ENCODE measurements around the gene XYLB. TPM values are rescaled to one million over a fixed set of nuclear protein-coding genes. Genes with fewer than 3 reads are reported as not detected.

XYLB gene
- total RNA-seq, 1 experiment from 2014 or later: 6.6 TPM

DNA sequence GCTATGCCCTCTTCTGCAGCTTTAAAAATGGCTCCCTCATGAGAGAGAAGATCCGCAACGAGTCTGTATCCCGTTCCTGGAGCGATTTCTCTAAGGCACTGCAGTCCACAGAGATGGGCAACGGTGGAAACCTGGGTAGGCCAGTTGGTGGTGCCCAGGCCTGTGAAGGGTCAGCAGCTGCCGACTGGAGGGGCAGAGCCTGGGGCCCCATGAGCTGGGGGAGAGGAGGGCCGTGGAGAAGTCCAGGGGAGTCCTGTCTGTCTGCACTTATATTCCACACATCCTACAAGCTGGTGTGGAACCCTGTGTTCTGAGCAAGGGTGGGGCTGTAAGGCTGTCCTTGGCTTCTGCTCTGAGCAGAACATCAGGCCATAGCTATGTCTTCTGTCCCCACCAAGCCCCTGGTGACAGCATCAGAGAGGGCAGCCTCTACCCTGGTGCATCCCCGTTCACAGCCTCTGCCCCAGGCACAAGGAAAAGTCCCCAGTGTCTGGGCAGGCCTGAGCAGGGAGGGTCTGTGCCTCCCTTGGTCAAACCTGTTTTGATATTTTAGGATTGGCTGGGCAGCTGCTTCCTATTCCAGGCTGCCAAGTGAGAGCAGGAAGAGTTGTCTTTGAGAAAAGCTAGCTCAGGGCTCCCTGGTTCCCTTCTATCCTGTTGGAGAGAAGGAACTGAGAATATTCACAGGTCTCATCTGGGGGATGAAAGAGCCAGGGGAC is 29.7 kb downstream of the XYLB start:
- BruUV-seq (replicated peaks): no TSS peak
- no peaks in the 10 kb centered on the region for H3K27me3 ChIP-seq (ENCODE audit: control insufficient read depth, insufficient read depth, low read length)
- POLR2A ChIA-PET: interaction anchor here (0.6 kb wide), 1 partner anchor 364 kb away, joined by 5 read pairs; no protein-coding TSS in a partner anchor
- H3K36me3 ChIP-seq (ENCODE audit: control insufficient read depth, insufficient read depth, low read length): no peaks in the 10 kb centered on the region
- TF ChIP-seq, protein P1, sequence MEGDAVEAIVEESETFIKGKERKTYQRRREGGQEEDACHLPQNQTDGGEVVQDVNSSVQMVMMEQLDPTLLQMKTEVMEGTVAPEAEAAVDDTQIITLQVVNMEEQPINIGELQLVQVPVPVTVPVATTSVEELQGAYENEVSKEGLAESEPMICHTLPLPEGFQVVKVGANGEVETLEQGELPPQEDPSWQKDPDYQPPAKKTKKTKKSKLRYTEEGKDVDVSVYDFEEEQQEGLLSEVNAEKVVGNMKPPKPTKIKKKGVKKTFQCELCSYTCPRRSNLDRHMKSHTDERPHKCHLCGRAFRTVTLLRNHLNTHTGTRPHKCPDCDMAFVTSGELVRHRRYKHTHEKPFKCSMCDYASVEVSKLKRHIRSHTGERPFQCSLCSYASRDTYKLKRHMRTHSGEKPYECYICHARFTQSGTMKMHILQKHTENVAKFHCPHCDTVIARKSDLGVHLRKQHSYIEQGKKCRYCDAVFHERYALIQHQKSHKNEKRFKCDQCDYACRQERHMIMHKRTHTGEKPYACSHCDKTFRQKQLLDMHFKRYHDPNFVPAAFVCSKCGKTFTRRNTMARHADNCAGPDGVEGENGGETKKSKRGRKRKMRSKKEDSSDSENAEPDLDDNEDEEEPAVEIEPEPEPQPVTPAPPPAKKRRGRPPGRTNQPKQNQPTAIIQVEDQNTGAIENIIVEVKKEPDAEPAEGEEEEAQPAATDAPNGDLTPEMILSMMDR (IDR thresholded peaks at IDR 0.05): no peak
- TF ChIP-seq SIN3A (IDR thresholded peaks at IDR 0.05; ENCODE audit: borderline replicate concordance, insufficient read depth, low read depth, low read length) (no peak), TCF7L2 (IDR thresholded peaks at IDR 0.05; ENCODE audit: low read depth, low read length) (no peak), POLR2AphosphoS5 (IDR thresholded peaks at IDR 0.05; ENCODE audit: low read depth, low read length) (no peak)
- TF ChIP-seq, protein P2, sequence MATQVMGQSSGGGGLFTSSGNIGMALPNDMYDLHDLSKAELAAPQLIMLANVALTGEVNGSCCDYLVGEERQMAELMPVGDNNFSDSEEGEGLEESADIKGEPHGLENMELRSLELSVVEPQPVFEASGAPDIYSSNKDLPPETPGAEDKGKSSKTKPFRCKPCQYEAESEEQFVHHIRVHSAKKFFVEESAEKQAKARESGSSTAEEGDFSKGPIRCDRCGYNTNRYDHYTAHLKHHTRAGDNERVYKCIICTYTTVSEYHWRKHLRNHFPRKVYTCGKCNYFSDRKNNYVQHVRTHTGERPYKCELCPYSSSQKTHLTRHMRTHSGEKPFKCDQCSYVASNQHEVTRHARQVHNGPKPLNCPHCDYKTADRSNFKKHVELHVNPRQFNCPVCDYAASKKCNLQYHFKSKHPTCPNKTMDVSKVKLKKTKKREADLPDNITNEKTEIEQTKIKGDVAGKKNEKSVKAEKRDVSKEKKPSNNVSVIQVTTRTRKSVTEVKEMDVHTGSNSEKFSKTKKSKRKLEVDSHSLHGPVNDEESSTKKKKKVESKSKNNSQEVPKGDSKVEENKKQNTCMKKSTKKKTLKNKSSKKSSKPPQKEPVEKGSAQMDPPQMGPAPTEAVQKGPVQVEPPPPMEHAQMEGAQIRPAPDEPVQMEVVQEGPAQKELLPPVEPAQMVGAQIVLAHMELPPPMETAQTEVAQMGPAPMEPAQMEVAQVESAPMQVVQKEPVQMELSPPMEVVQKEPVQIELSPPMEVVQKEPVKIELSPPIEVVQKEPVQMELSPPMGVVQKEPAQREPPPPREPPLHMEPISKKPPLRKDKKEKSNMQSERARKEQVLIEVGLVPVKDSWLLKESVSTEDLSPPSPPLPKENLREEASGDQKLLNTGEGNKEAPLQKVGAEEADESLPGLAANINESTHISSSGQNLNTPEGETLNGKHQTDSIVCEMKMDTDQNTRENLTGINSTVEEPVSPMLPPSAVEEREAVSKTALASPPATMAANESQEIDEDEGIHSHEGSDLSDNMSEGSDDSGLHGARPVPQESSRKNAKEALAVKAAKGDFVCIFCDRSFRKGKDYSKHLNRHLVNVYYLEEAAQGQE (IDR thresholded peaks at IDR 0.05; ENCODE audit: insufficient read depth in 1 of 2, low read depth in 2 of 2, low read length in 1 of 2): no peak
- H3K4me3 ChIP-seq (ENCODE audit: low read depth in 2 of 2, low read length in 2 of 2): no peak overlapping the region
- H3K27ac ChIP-seq (ENCODE audit: low read length): no peak overlapping the region
- CTCF ChIA-PET: no interaction called here
- intact Hi-C loops (cut with micrococcal nuclease; ENCODE audit: unreplicated experiment) (no loop called here), in situ Hi-C loops (cut with HindIII; ENCODE audit: low pct_unique_long_range_greater_than_20kb, low sequenced_read_pairs) (no loop called here)
- no peak for ATAC-seq
- H3K9me3 ChIP-seq (ENCODE audit: control insufficient read depth, insufficient read depth, low read depth, low read length): no peaks in the 10 kb centered on the region
- no peaks in the 10 kb centered on the region for H3K4me1 ChIP-seq (ENCODE audit: control insufficient read depth, insufficient read depth, low read length)
- DNase-seq (ENCODE audit: low read depth, low spot score): no peak

DNA sequence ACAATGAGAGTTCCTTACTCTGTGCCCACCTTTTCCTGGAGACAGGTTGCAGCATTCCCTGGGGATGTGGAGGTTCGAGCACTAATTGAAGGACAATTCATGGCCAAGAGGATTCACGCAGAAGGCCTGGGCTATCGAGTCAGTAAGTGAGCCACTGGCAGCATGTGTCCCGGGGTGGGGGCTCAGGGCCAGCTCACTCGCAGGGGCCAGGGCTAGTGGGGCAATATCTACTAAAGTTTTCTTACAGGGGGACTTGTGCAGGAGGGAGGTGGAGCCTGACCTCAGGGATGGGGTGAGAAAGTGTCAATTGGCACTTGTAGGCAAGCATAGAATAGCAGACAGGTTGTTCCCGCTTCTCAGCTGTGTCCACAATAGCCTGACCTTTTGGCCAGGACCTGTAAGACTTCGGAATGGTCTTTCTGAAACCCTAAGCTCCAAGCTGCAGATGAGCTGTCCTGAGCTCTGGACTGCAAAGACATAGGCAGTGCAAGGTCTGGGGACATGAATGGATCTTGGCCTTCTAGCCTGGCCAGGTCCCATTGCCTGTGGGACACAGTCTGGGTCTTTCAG is 32.7 kb downstream of the XYLB start:
- ChIA-PET CTCF (no interaction called here), POLR2A (no interaction called here)
- DNase-seq (ENCODE audit: low read depth, low spot score) (no peak), ATAC-seq (no peak)
- no peaks in the 10 kb centered on the region for H3K4me1 ChIP-seq (ENCODE audit: control insufficient read depth, insufficient read depth, low read length)
- BruUV-seq (replicated peaks): no TSS peak
- no peak overlapping the region for H3K4me3 ChIP-seq (ENCODE audit: low read depth in 2 of 2, low read length in 2 of 2)
- H3K36me3 ChIP-seq (ENCODE audit: control insufficient read depth, insufficient read depth, low read length): no peaks in the 10 kb centered on the region
- intact Hi-C loops (cut with micrococcal nuclease; ENCODE audit: unreplicated experiment) (no loop called here), in situ Hi-C loops (cut with HindIII; ENCODE audit: low pct_unique_long_range_greater_than_20kb, low sequenced_read_pairs) (no loop called here)
- no peak overlapping the region for H3K27ac ChIP-seq (ENCODE audit: low read length)
- TF ChIP-seq SIN3A (IDR thresholded peaks at IDR 0.05; ENCODE audit: borderline replicate concordance, insufficient read depth, low read depth, low read length) (no peak), TCF7L2 (IDR thresholded peaks at IDR 0.05; ENCODE audit: low read depth, low read length) (no peak), POLR2AphosphoS5 (IDR thresholded peaks at IDR 0.05; ENCODE audit: low read depth, low read length) (no peak)
- TF ChIP-seq, protein P2 (IDR thresholded peaks at IDR 0.05; ENCODE audit: insufficient read depth in 1 of 2, low read depth in 2 of 2, low read length in 1 of 2): no peak
- TF ChIP-seq, protein P1 (IDR thresholded peaks at IDR 0.05): no peak
- no peaks in the 10 kb centered on the region for H3K9me3 ChIP-seq (ENCODE audit: control insufficient read depth, insufficient read depth, low read depth, low read length)
- H3K27me3 ChIP-seq (ENCODE audit: control insufficient read depth, insufficient read depth, low read length): no peaks in the 10 kb centered on the region

All from Panc1 (cell line).